HFFc6 (cell line): ENCODE results near the gene SFI1. TPM values are rescaled to one million over a fixed set of nuclear protein-coding genes. Genes with fewer than 3 reads are reported as not detected.

ENCODE experiments used
- DNase-seq: peaks from one replicate; pipeline ENCODE4 v3.0.0-alpha.2; 2018
- H3K27ac Mint-ChIP-seq: 2 replicates; pipeline ENCODE4 v1.8.0; 2020; ENCODE audit warnings: mild to moderate bottlenecking, mixed read lengths
- H3K27me3 Mint-ChIP-seq: 2 replicates; pipeline ENCODE4 v1.8.0; 2021; ENCODE audit warnings: mild to moderate bottlenecking, moderate library complexity, mixed read lengths; ENCODE audit not compliant: insufficient read depth
- H3K36me3 Mint-ChIP-seq: 2 replicates; pipeline ENCODE4 v1.8.0; 2021; ENCODE audit warnings: low read depth, mixed read lengths
- H3K4me1 Mint-ChIP-seq: 2 replicates; pipeline ENCODE4 v1.8.0; 2020; ENCODE audit warnings: low read depth, mixed read lengths
- H3K4me3 Mint-ChIP-seq: 2 replicates; pipeline ENCODE4 v1.8.0; 2020; ENCODE audit warnings: mild to moderate bottlenecking, moderate library complexity, mixed read lengths
- H3K9me3 Mint-ChIP-seq: 2 replicates; pipeline ENCODE4 v1.8.0; 2020; ENCODE audit warnings: mild to moderate bottlenecking, mixed read lengths
- total RNA-seq, 6 experiments: library from RNA; stranded (reverse); fragmentation: NEBNext Ultra II Directional; extraction: Animal tissue kit (Norgen Biotek cat#: 25700); gene quantifications; 2 replicates in 1 of 6; 3 replicates in 5 of 6; pipeline ENCODE4 v1.2.3, GENCODE V29; 2021
- TF ChIP-seq, protein P1 (sequence below): fragments of 200-600 bp; sonication (generic); IDR thresholded peaks from 2 replicates; pipeline ENCODE4 v1.5.0; 2021; ENCODE audit warnings: antibody characterized with exemption, mild to moderate bottlenecking

Gene SFI1
- total RNA-seq, 6 experiments from 2014 or later, result 8.3 to 12.1 (median 11.3) TPM

DNA sequence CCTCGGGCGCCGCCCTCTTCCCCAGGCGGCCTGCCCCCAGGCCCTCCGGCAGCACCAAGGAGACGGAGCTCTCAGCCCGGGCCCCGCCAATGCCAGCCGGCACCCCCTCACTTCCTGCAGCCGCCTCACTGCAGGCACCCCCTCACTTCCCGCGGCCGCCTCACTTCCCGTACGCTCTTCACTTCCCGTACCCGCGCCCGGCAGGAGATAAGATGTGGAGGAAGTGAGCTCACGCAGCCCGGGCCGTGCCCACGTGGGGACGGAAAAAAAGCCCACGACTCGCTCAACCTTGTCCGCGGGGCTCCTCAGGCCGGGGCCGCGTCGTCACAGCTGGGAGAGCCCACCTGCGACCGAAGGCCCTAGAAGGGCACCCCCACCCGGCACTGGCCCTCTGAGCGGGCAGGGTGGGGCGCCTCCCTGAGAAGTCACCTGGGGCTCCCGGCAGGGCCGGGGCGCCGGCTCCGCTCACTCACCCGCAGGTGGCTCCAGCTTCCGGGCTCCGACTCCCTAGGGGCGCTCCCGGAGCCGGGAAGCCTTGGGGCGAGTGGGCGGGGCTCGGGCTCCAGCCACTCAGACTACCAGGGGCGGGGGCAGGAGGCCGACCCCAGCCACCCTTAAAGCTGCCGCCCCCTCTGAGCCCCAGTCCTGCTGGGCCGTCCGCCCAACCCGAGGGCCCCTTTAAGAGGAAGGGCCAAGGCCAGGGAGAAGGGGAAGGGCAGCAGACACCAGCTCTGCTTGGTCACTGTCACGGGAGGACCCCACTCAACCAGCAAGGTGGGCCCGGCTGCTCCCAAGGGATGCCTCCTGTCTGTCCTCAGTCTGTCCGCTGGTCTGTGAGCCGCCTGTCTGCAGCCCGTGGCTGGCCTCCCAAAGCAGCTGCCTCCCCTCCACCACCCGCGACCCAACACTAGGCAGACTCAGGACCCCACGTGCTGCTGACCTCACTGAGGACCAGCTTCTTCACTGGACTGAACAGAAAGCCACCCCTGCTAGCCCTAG is 134.3 kb downstream of the SFI1 start:
- Mint-ChIP-seq H3K27ac (peak overlapping the region; percentile 89), H3K36me3 (no peaks in the 10 kb centered on the region; the same call in 1 of the 2 replicates), H3K4me1 (peaks cover 41% of the 10 kb centered on the region), H3K9me3 (no peaks in the 10 kb centered on the region), H3K4me3 (peak overlapping the region; percentile 88), H3K27me3 (peaks cover 1% of the 10 kb centered on the region; the same call in 1 of the 2 replicates)
- DNase-seq, result peak; percentile 67
- TF ChIP-seq, protein P1, sequence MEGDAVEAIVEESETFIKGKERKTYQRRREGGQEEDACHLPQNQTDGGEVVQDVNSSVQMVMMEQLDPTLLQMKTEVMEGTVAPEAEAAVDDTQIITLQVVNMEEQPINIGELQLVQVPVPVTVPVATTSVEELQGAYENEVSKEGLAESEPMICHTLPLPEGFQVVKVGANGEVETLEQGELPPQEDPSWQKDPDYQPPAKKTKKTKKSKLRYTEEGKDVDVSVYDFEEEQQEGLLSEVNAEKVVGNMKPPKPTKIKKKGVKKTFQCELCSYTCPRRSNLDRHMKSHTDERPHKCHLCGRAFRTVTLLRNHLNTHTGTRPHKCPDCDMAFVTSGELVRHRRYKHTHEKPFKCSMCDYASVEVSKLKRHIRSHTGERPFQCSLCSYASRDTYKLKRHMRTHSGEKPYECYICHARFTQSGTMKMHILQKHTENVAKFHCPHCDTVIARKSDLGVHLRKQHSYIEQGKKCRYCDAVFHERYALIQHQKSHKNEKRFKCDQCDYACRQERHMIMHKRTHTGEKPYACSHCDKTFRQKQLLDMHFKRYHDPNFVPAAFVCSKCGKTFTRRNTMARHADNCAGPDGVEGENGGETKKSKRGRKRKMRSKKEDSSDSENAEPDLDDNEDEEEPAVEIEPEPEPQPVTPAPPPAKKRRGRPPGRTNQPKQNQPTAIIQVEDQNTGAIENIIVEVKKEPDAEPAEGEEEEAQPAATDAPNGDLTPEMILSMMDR, result peak; percentile 23; the same call in 1 of the 2 replicates

GRCh38 chr22:31631436-31631835 is 135.1 kb downstream of the SFI1 start:
- H3K27me3 Mint-ChIP-seq, result peaks cover 1% of the 10 kb centered on the region; the same call in 1 of the 2 replicates
- peak overlapping the region; percentile 89 for H3K27ac Mint-ChIP-seq
- TF ChIP-seq, protein P1, result no peak
- H3K36me3 Mint-ChIP-seq, result no peaks in the 10 kb centered on the region; the same call in 1 of the 2 replicates
- DNase-seq, result no peak
- H3K9me3 Mint-ChIP-seq, result no peaks in the 10 kb centered on the region
- peak overlapping the region; percentile 88 for H3K4me3 Mint-ChIP-seq
- peaks cover 41% of the 10 kb centered on the region for H3K4me1 Mint-ChIP-seq

DNA sequence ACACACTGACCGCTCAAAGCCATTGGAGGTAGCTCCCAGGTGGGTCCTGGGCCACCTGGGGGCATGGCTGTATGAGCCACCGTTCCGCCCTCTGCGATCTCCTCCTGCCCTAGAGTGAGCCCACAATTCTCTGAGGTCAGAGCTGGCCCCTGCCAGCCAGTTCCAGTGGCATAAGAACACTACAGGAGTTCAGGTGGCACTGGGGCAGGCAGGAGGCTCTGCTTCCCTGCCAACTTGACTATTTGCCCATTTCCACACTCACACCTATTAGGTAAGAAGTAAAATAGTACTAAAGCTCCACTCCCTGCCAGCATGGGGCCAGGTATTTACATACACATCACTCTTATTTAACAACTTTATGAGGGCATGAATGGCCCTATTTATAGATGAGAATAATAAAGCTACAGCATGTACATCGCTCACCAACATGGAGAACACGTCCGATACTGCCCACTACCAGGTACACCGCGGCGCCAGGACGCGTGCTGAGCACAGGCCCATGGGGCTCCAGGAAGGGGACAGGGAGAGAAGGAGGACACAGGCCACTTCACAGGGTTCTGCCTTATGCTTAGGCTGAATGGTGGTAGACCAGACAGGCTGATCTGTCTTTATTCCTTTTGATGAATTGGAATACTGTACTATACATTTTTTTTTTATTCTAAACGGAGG is 139.4 kb downstream of the SFI1 start:
- H3K4me1 Mint-ChIP-seq, result peaks cover 24% of the 10 kb centered on the region
- H3K27ac Mint-ChIP-seq, result no peak overlapping the region
- no peaks in the 10 kb centered on the region for H3K36me3 Mint-ChIP-seq
- no peaks in the 10 kb centered on the region; the same call in 1 of the 2 replicates for H3K27me3 Mint-ChIP-seq
- H3K4me3 Mint-ChIP-seq, result no peak overlapping the region
- TF ChIP-seq, protein P1, result no peak
- DNase-seq, result no peak
- H3K9me3 Mint-ChIP-seq, result no peaks in the 10 kb centered on the region

GRCh38 chr22:31637447-31637890 is 141.1 kb downstream of the SFI1 start:
- H3K27ac Mint-ChIP-seq, result no peak overlapping the region

More at GRCh38 chr22:31637447-31637890, 141.1 kb downstream of the SFI1 start:
- TF ChIP-seq, protein P1, result no peak
- Mint-ChIP-seq H3K9me3 (no peaks in the 10 kb centered on the region), H3K27me3 (no peaks in the 10 kb centered on the region; the same call in 1 of the 2 replicates), H3K4me3 (no peak overlapping the region), H3K36me3 (peaks cover 4% of the 10 kb centered on the region; the same call in 1 of the 2 replicates), H3K4me1 (peaks cover 14% of the 10 kb centered on the region)
- no peak for DNase-seq
